ENCODE results near the gene YWHAH. TPM values are rescaled to one million over a fixed set of nuclear protein-coding genes. Genes with fewer than 3 reads are reported as not detected.

YWHAH gene
- total and polyA plus RNA-seq, 2 experiments from 2014 or later = 80.7 to 135 TPM

DNA sequence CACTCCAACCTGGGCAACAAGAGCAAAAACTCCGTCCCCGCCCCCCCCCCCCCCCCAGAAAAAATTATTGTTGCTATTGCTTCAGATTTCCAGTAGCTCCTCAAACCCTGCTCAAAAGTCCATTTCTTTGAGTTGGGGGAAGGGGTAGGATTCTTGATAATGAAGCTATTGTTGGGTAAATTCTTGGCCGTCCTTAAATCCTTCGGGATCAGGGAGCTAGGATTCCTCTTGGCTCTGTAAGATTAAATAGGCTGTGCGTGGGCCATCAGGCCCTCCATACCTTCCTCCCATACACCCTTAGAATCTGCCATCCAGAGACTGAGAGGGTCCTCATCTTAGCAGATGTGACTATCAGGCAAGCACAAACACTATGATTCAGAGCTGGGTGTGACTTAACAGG lies 16.4 kb downstream of the YWHAH start:
- Histone ChIP-seq H3K4me3 (no peak overlapping the region), H3K9me3 (ENCODE audit: low read depth) (no peaks in the 10 kb centered on the region), H3K4me2 (no peak overlapping the region), H3K27ac (no peak overlapping the region), H4K20me1 (ENCODE audit: insufficient read depth, poor library complexity, severe bottlenecking) (no peaks in the 10 kb centered on the region), H3K9me2 (replicated peaks; ENCODE audit: insufficient read depth) (no peaks in the 10 kb centered on the region), H3K4me1 (ENCODE audit: insufficient read depth) (no peaks in the 10 kb centered on the region), H3K36me3 (replicated peaks; ENCODE audit: insufficient read depth, low read depth) (no peaks in the 10 kb centered on the region), H3K27me3 (no peaks in the 10 kb centered on the region), H2AFZ (no peak overlapping the region), H3K79me2 (peaks cover 5% of the 10 kb centered on the region)
- WGBS (ENCODE audit: low lambda C conversion rate, missing lambda C conversion rate) = 38% methylated on average over 3 of the region's 5 CpGs
- TF ChIP-seq, protein P1, sequence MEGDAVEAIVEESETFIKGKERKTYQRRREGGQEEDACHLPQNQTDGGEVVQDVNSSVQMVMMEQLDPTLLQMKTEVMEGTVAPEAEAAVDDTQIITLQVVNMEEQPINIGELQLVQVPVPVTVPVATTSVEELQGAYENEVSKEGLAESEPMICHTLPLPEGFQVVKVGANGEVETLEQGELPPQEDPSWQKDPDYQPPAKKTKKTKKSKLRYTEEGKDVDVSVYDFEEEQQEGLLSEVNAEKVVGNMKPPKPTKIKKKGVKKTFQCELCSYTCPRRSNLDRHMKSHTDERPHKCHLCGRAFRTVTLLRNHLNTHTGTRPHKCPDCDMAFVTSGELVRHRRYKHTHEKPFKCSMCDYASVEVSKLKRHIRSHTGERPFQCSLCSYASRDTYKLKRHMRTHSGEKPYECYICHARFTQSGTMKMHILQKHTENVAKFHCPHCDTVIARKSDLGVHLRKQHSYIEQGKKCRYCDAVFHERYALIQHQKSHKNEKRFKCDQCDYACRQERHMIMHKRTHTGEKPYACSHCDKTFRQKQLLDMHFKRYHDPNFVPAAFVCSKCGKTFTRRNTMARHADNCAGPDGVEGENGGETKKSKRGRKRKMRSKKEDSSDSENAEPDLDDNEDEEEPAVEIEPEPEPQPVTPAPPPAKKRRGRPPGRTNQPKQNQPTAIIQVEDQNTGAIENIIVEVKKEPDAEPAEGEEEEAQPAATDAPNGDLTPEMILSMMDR (IDR thresholded peaks at IDR 0.05; ENCODE audit: poor library complexity) = no peak
- TF ChIP-seq EZH2 (IDR thresholded peaks at IDR 0.05; ENCODE audit: borderline replicate concordance) = no peak
- TF ChIP-seq EZH2phosphoT487 (IDR thresholded peaks at IDR 0.05; ENCODE audit: low read depth, severe bottlenecking, unreplicated experiment) = no peak
- DNase-seq (ENCODE audit: low spot score) = no peak

- Histone ChIP-seq H4K20me1 (ENCODE audit: insufficient read depth, poor library complexity, severe bottlenecking) (no peaks in the 10 kb centered on the region), H3K27me3 (no peaks in the 10 kb centered on the region), H3K4me1 (ENCODE audit: insufficient read depth) (no peaks in the 10 kb centered on the region), H3K4me2 (no peak overlapping the region), H3K4me3 (no peak overlapping the region), H2AFZ (no peak overlapping the region), H3K27ac (no peak overlapping the region), H3K79me2 (no peaks in the 10 kb centered on the region), H3K36me3 (replicated peaks; ENCODE audit: insufficient read depth, low read depth) (no peaks in the 10 kb centered on the region), H3K9me3 (ENCODE audit: low read depth) (no peaks in the 10 kb centered on the region), H3K9me2 (replicated peaks; ENCODE audit: insufficient read depth) (no peaks in the 10 kb centered on the region)
- DNase-seq (ENCODE audit: low spot score) = no peak
- WGBS (ENCODE audit: low lambda C conversion rate, missing lambda C conversion rate) = 85% methylated on average over 12 of the region's 12 CpGs
- TF ChIP-seq EZH2 (IDR thresholded peaks at IDR 0.05; ENCODE audit: borderline replicate concordance) (no peak), EZH2phosphoT487 (IDR thresholded peaks at IDR 0.05; ENCODE audit: low read depth, severe bottlenecking, unreplicated experiment) (no peak)
- TF ChIP-seq, protein P1 (IDR thresholded peaks at IDR 0.05; ENCODE audit: poor library complexity) = no peak
Measured at GRCh38 chr22:31962387-31963125, 18.2 kb downstream of the YWHAH start.

DNA sequence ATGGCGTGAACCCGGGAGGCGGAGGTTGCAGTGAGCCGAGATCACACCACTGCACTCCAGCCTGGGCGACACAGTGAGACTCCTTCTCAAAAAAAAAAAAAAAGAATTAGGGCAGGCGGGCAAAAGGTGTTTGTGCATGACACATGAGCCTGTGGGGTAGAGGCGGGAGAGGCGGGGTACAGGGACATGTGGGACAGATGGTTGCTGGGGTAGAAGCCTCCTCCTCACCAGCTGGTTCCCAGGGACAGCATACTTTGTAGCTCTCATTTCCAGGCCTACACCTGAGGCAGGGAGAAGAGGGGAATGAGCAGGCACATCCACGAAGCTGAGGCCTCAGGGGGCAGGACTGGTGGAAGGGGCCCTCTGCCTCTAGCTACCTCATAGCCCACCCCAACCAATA lies 23.7 kb downstream of the YWHAH start:
- Histone ChIP-seq H3K9me3 (ENCODE audit: low read depth) (no peaks in the 10 kb centered on the region), H3K36me3 (replicated peaks; ENCODE audit: insufficient read depth, low read depth) (no peaks in the 10 kb centered on the region), H3K27ac (no peak overlapping the region), H3K79me2 (no peaks in the 10 kb centered on the region), H3K9me2 (replicated peaks; ENCODE audit: insufficient read depth) (no peaks in the 10 kb centered on the region), H2AFZ (no peak overlapping the region), H3K4me3 (no peak overlapping the region), H3K4me1 (ENCODE audit: insufficient read depth) (no peaks in the 10 kb centered on the region), H4K20me1 (ENCODE audit: insufficient read depth, poor library complexity, severe bottlenecking) (no peaks in the 10 kb centered on the region), H3K4me2 (no peak overlapping the region), H3K27me3 (no peaks in the 10 kb centered on the region)
- 94% methylated on average over 8 of the region's 9 CpGs for WGBS (ENCODE audit: low lambda C conversion rate, missing lambda C conversion rate)
- DNase-seq (ENCODE audit: low spot score) = no peak
- TF ChIP-seq EZH2phosphoT487 (IDR thresholded peaks at IDR 0.05; ENCODE audit: low read depth, severe bottlenecking, unreplicated experiment) (no peak), EZH2 (IDR thresholded peaks at IDR 0.05; ENCODE audit: borderline replicate concordance) (no peak)
- TF ChIP-seq, protein P1 (IDR thresholded peaks at IDR 0.05; ENCODE audit: poor library complexity) = no peak
